Cardiac muscle cell (in vitro differentiated cells and primary cell): ENCODE results near the gene DTX1. TPM values are rescaled to one million over a fixed set of nuclear protein-coding genes. Genes with fewer than 3 reads are reported as not detected.

Experiments used
- DNase-seq, 2 donors: peaks; one replicate each; pipeline versions ENCODE4 v3.0.0 to v3.0.0-alpha.2; 2010 to 2017; ENCODE audit warnings: low read depth in 1 of 2, low spot score in 1 of 2
- H3K27ac ChIP-seq: fragments of 200-600 bp; sonication (generic); 2 replicates; pipeline ENCODE4 v1.5.1; 2016
- H3K27me3 ChIP-seq: fragments of 200-600 bp; sonication (generic); 2 replicates; pipeline ENCODE4 v1.6.0; 2016; ENCODE audit warnings: control low read depth
- H3K36me3 ChIP-seq: fragments of 200-600 bp; sonication (generic); 2 replicates; pipeline ENCODE4 v1.5.1; 2016; ENCODE audit warnings: control low read depth
- H3K4me1 ChIP-seq: fragments of 200-600 bp; sonication (generic); 2 replicates; pipeline ENCODE4 v1.8.1; 2017; ENCODE audit warnings: low read depth, mild to moderate bottlenecking, mixed run types
- H3K4me3 ChIP-seq: fragments of 200-600 bp; sonication (generic); 2 replicates; pipeline ENCODE4 v1.5.1; 2016; ENCODE audit warnings: mild to moderate bottlenecking
- H3K9me3 ChIP-seq: fragments of 200-600 bp; sonication (generic); 2 replicates; pipeline ENCODE4 v1.5.1; 2017; ENCODE audit warnings: low read depth, mild to moderate bottlenecking, control low read depth
- CTCF ChIP-seq: IDR thresholded peaks from 2 replicates; pipeline ENCODE4 v1.5.1; 2012; ENCODE audit warnings: low read depth, mild to moderate bottlenecking, low read length
- polyA plus RNA-seq: library from polyadenylated mRNA; unstranded; fragments of >200 nt; fragmentation: Nextera tagmentation; extraction: Ambion mirVana; gene quantifications from 2 replicates; pipeline ENCODE4 v1.2.1, GENCODE V29; 2016
- total RNA-seq: library from RNA; depleted of rRNA; stranded (reverse); fragments of >200 nt; gene quantifications from 2 replicates; pipeline ENCODE4 v1.2.3, GENCODE V29; 2016

Gene DTX1
- total and polyA plus RNA-seq, 2 experiments from 2014 or later: 0.46 to 0.48 TPM

GRCh38 chr12:113064395-113065125, 8.0 kb downstream of the DTX1 start:
- DNase-seq: no peak
- TF ChIP-seq CTCF: no peak
- H3K9me3 ChIP-seq: no peaks in the 10 kb centered on the region
- no peak overlapping the region for H3K4me3 ChIP-seq
- H3K27ac ChIP-seq: no peak overlapping the region
- no peaks in the 10 kb centered on the region for H3K36me3 ChIP-seq
- H3K27me3 ChIP-seq: no peaks in the 10 kb centered on the region
- H3K4me1 ChIP-seq: no peaks in the 10 kb centered on the region

- Histone ChIP-seq H3K27me3 (no peaks in the 10 kb centered on the region), H3K36me3 (no peaks in the 10 kb centered on the region), H3K4me3 (no peak overlapping the region), H3K27ac (no peak overlapping the region), H3K9me3 (no peaks in the 10 kb centered on the region), H3K4me1 (no peaks in the 10 kb centered on the region)
- DNase-seq: peak; percentile 27 to 71
- TF ChIP-seq CTCF: no peak
Observed at GRCh38 chr12:113065126-113066007, 8.8 kb downstream of the DTX1 start.

DNA sequence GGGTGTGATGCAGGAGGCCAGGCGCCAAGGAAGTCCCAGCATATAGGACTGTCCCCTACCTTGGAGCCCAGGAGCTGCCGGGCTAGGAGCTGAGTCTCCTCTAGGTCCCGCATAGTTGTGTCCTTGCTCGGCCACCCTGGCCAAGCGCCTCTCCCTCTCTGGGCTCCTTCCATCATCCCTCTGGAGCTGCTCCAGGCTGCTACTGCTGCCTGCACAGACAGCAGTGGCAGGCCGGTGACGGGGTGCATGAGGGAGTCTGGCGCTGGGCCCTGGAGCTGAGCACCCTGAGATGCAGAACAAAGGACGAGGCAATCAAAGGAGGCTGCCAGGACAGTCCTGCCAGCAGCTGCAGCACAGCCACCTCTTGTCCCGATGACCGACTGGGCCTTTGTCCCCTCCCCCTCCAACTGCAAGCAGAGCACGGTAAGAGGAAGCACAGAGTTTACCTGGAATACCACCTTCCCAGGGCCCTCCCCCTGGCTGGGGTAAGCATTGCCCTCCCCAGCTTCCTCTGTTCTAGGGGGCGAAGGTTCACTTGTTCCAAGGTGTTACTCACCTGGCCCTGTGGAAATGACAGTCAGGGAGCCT, 10.4 kb downstream of the DTX1 start:
- Histone ChIP-seq H3K4me1 (no peaks in the 10 kb centered on the region), H3K27me3 (no peaks in the 10 kb centered on the region), H3K27ac (no peak overlapping the region), H3K4me3 (no peak overlapping the region), H3K36me3 (no peaks in the 10 kb centered on the region), H3K9me3 (no peaks in the 10 kb centered on the region)
- TF ChIP-seq CTCF: no peak
- no peak for DNase-seq

DNA sequence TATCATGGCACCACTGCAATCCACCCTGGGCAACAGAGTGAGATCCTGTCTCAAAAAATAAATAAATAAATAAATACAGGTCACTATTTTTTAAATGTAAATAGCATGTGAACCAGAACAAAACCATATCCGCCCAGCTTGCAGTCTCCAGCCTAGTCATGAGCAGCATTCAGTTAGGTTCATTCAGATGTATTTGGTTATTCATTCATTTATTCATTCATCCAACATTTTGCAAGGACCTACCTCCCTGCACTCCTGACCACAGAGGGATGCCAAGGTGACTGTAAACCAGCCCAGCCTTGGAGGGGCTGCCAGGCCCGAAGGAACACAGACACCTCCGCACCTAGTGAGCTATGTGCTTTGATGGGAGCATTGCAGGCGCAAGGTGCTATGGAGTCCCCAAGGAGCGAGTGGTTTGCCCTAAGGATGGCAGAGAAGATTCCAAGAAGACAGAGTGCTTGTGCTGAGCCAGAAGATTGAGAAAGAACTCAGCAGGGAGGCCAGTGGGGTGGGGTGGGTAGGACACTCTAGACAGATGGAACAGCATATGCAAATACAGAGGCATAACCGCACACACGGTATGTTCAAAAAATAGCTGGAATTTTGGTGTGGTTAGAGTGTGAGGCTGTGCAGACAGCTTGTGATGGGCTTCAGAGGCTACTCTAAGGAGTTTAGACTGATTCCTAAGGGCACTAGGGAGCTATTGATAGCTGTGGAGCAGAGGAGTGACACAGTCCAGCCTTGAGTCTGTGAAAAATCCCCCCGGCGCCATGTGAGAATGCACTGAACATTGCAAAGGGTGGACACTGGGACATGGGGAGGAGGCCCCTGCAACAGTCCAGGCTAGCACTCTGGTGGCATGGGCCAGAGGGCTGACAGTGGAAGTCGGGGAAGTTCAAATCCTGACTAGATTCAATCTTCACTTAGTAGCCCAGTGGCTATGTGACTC, 11.7 kb downstream of the DTX1 start:
- Histone ChIP-seq H3K4me3 (no peak overlapping the region), H3K4me1 (no peaks in the 10 kb centered on the region), H3K36me3 (no peaks in the 10 kb centered on the region), H3K9me3 (no peaks in the 10 kb centered on the region), H3K27me3 (no peaks in the 10 kb centered on the region), H3K27ac (no peak overlapping the region)
- TF ChIP-seq CTCF: no peak
- no peak for DNase-seq

DNA sequence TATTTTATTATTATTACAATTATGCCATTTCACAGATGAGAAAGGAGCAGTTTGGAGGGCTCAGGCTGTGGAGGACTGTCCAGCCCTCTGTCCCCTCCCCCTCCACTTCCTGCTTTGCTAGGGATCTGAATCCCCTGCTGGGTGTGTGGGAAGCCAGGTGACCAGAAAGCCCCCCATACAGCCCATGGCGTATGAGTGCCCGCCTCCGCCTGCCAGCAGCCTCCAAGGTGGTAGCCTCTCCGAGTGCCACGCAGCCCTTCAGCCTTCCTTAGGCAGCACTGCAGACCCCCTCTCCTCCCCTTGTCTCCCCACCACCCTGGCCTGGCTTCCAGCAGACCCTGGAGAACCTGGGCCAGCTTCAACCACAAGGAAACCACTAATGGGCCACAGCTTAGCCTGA, 12.6 kb downstream of the DTX1 start:
- DNase-seq: no peak
- Histone ChIP-seq H3K36me3 (no peaks in the 10 kb centered on the region), H3K4me1 (no peaks in the 10 kb centered on the region), H3K27me3 (no peaks in the 10 kb centered on the region), H3K27ac (no peak overlapping the region), H3K4me3 (no peak overlapping the region), H3K9me3 (no peaks in the 10 kb centered on the region)
- no peak for TF ChIP-seq CTCF
